Immature natural killer cell (primary cell): ENCODE measurements around the gene ANKH. TPM values are rescaled to one million over a fixed set of nuclear protein-coding genes. Genes with fewer than 3 reads are reported as not detected.

ENCODE experiments used
- DNase-seq, 3 donors: peaks; one replicate each; pipeline ENCODE4 v3.0.0; 2022; ENCODE audit warnings: mixed read lengths in 1 of 3
- H3K27ac Mint-ChIP-seq, 6 donors: one replicate each; pipeline ENCODE4 v1.8.0; 2020; ENCODE audit warnings: mixed read lengths in 6 of 6, mild to moderate bottlenecking in 5 of 6, inconsistent platforms in 4 of 6, moderate library complexity in 3 of 6
- H3K27me3 Mint-ChIP-seq, 3 donors: one replicate each; pipeline ENCODE4 v1.8.0; 2020 to 2021; ENCODE audit warnings: low read depth in 3 of 3, mild to moderate bottlenecking in 3 of 3, mixed read lengths in 3 of 3, moderate library complexity in 3 of 3, inconsistent platforms in 1 of 3
- H3K36me3 Mint-ChIP-seq, 3 donors: one replicate each; pipeline ENCODE4 v1.8.0; 2020; ENCODE audit warnings: mixed read lengths in 3 of 3, inconsistent platforms in 2 of 3, mild to moderate bottlenecking in 2 of 3
- H3K4me1 Mint-ChIP-seq, 2 donors: one replicate each; pipeline ENCODE4 v1.8.0; 2020; ENCODE audit warnings: inconsistent platforms in 2 of 2, mild to moderate bottlenecking in 2 of 2, mixed read lengths in 2 of 2, moderate library complexity in 1 of 2
- H3K4me3 Mint-ChIP-seq, 5 donors: one replicate each; pipeline ENCODE4 v1.8.0; 2020; ENCODE audit warnings: mild to moderate bottlenecking in 5 of 5, mixed read lengths in 5 of 5, inconsistent platforms in 3 of 5, moderate library complexity in 3 of 5
- H3K9me3 Mint-ChIP-seq, 6 donors: one replicate each; pipeline ENCODE4 v1.8.0; 2020; ENCODE audit warnings: mild to moderate bottlenecking in 6 of 6, mixed read lengths in 6 of 6, inconsistent platforms in 4 of 6, moderate library complexity in 3 of 6
- polyA plus RNA-seq, 3 donors: library from polyadenylated mRNA; unstranded; fragments of 300-500 nt; fragmentation: Illumina TruSeq; gene quantifications; one replicate each; pipeline ENCODE4 v1.2.3, GENCODE V29; 2021

Gene ANKH
- polyA plus RNA-seq, 3 donors from 2014 or later, result 20.8 to 26.5 (median 25.4) TPM

GRCh38 chr5:14718778-14719177 is 152.8 kb downstream of the ANKH start:
- Mint-ChIP-seq H3K4me3 (no peak overlapping the region), H3K27ac (peak overlapping the region in 3 of 6 donors; percentile 26 to 78 (median 64)), H3K27me3 (peaks cover 0 to 12% (median 3%) of the 10 kb centered on the region in 3 donors), H3K9me3 (no peaks in the 10 kb centered on the region), H3K36me3 (peaks cover 6 to 11% (median 7%) of the 10 kb centered on the region in 3 donors), H3K4me1 (peaks cover 0 to 5% of the 10 kb centered on the region in 2 donors)
- no peak for DNase-seq

GRCh38 chr5:14716755-14717752 is 154.5 kb downstream of the ANKH start:
- Mint-ChIP-seq H3K9me3 (no peaks in the 10 kb centered on the region), H3K4me1 (peaks cover 0 to 3% of the 10 kb centered on the region in 2 donors), H3K4me3 (no peak overlapping the region), H3K36me3 (peaks cover 12 to 18% (median 12%) of the 10 kb centered on the region in 3 donors), H3K27ac (peak overlapping the region in 5 of 6 donors; percentile 10 to 58 (median 28)), H3K27me3 (peaks cover 2 to 12% (median 3%) of the 10 kb centered on the region in 3 donors)
- DNase-seq, result no peak

DNA sequence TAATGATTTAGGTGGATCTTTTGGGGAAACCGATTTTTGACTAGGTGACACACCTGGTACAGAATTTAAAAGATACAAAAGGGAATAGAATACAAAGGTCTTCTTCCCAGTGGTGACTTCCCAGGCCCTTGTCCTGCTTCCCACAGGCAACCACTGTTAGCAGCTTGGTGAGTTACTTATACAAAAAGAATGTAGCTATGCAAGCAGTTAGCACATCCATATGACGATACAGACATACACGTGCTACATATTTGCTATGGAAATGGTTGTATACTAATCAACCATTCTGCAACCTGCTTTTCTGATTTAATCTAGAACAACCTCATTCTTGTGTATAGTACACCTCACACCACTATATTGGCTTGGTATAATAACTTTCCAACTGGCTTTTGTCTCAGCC is 156.1 kb downstream of the ANKH start:
- peak overlapping the region in 3 of 6 donors; percentile 6 to 43 (median 30) for H3K27ac Mint-ChIP-seq
- peaks cover 0 to 3% of the 10 kb centered on the region in 2 donors for H3K4me1 Mint-ChIP-seq
- peaks cover 20 to 28% (median 25%) of the 10 kb centered on the region in 3 donors for H3K36me3 Mint-ChIP-seq
- H3K27me3 Mint-ChIP-seq, result peaks cover 2 to 13% (median 3%) of the 10 kb centered on the region in 3 donors
- H3K9me3 Mint-ChIP-seq, result no peaks in the 10 kb centered on the region
- no peak overlapping the region for H3K4me3 Mint-ChIP-seq
- no peak for DNase-seq

GRCh38 chr5:14714706-14715105 is 156.9 kb downstream of the ANKH start:
- Mint-ChIP-seq H3K36me3 (peaks cover 26 to 34% (median 31%) of the 10 kb centered on the region in 3 donors), H3K4me3 (no peak overlapping the region), H3K27me3 (peaks cover 2 to 14% (median 3%) of the 10 kb centered on the region in 3 donors), H3K27ac (peak overlapping the region in 1 of 6 donors; percentile 40), H3K4me1 (peaks cover under 1 to 1% of the 10 kb centered on the region in 2 donors), H3K9me3 (no peaks in the 10 kb centered on the region)
- DNase-seq, result no peak

- peaks cover 32 to 40% (median 36%) of the 10 kb centered on the region in 3 donors for H3K36me3 Mint-ChIP-seq
- peaks cover 6 to 8% of the 10 kb centered on the region in 2 donors for H3K4me1 Mint-ChIP-seq
- peak overlapping the region in 4 of 6 donors; percentile 44 to 66 (median 60) for H3K27ac Mint-ChIP-seq
- no peaks in the 10 kb centered on the region for H3K9me3 Mint-ChIP-seq
- no peak overlapping the region for H3K4me3 Mint-ChIP-seq
- peaks cover 2 to 10% (median 3%) of the 10 kb centered on the region in 3 donors for H3K27me3 Mint-ChIP-seq
- DNase-seq, result no peak
Observed at GRCh38 chr5:14713476-14714390, 157.8 kb downstream of the ANKH start.

- Mint-ChIP-seq H3K4me1 (peaks cover 15 to 18% of the 10 kb centered on the region in 2 donors), H3K27me3 (peaks cover 2 to 6% (median 3%) of the 10 kb centered on the region in 3 donors), H3K4me3 (no peak overlapping the region), H3K27ac (peak overlapping the region in 2 of 6 donors; percentile 1 to 15), H3K36me3 (peaks cover 35 to 43% (median 36%) of the 10 kb centered on the region in 3 donors), H3K9me3 (no peaks in the 10 kb centered on the region)
- DNase-seq, result no peak
Observed at GRCh38 chr5:14712666-14713065, 158.9 kb downstream of the ANKH start.

DNA sequence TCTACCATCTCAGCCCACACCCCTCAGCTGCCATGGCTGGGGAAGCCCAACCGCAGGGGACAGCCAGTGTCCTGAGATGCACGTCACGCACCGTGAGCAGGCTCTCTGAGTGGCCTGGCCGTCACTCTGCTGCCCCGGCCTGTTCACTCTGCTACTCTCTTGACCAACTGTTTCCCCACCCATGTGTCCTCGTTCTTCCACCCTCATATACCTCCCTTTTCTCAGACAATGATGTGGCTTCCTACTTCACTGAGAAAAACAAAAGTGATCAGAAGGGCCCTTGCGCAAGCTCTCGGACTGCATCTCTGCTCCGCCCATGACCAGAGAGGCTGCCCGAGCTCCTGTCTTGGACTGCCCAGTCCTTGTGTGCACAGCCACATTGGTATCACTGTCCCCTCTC is 159.4 kb downstream of the ANKH start:
- DNase-seq, result no peak
- no peaks in the 10 kb centered on the region for H3K9me3 Mint-ChIP-seq
- H3K36me3 Mint-ChIP-seq, result peaks cover 33 to 41% (median 36%) of the 10 kb centered on the region in 3 donors
- peaks cover 20 to 24% of the 10 kb centered on the region in 2 donors for H3K4me1 Mint-ChIP-seq
- H3K27ac Mint-ChIP-seq, result peak overlapping the region in 2 of 6 donors; percentile 32 to 76
- no peak overlapping the region for H3K4me3 Mint-ChIP-seq
- H3K27me3 Mint-ChIP-seq, result peaks cover 2 to 6% (median 3%) of the 10 kb centered on the region in 3 donors

- Mint-ChIP-seq H3K36me3 (peaks cover 33 to 39% (median 33%) of the 10 kb centered on the region in 3 donors), H3K9me3 (no peaks in the 10 kb centered on the region), H3K27ac (peak overlapping the region in 1 of 6 donors; percentile 44), H3K4me3 (no peak overlapping the region), H3K4me1 (peaks cover 37 to 40% of the 10 kb centered on the region in 2 donors), H3K27me3 (peaks cover 0 to 2% (median 2%) of the 10 kb centered on the region in 3 donors)
- DNase-seq, result no peak
Observed at GRCh38 chr5:14710313-14710994, 161.1 kb downstream of the ANKH start.

DNA sequence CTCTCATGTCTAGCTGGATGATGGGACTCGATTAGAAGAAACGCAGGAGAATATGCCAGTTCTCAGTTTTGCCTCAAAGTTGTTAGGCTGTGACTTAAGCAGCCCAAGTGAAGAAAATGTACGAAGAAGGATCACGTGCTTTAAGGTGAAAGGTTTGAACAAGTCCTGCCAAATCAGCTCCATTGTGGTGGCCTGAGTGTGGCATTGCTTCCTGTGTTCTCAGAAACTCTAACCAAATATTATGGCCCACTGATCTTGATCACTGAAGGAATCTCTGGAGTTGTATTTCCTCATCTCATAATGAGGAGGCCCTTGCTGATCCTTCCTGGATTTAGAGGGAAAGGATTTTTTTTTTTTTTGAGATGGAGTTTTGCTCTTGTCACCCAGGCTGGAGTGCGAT is 163.0 kb downstream of the ANKH start:
- H3K9me3 Mint-ChIP-seq, result no peaks in the 10 kb centered on the region
- no peak overlapping the region for H3K4me3 Mint-ChIP-seq
- peak overlapping the region; percentile 26 to 99 (median 64) for H3K27ac Mint-ChIP-seq
- peaks cover 0 to 2% (median 2%) of the 10 kb centered on the region in 3 donors for H3K27me3 Mint-ChIP-seq
- H3K36me3 Mint-ChIP-seq, result peaks cover 33 to 40% (median 33%) of the 10 kb centered on the region in 3 donors
- DNase-seq, result no peak
- peaks cover 45 to 56% of the 10 kb centered on the region in 2 donors for H3K4me1 Mint-ChIP-seq

DNA sequence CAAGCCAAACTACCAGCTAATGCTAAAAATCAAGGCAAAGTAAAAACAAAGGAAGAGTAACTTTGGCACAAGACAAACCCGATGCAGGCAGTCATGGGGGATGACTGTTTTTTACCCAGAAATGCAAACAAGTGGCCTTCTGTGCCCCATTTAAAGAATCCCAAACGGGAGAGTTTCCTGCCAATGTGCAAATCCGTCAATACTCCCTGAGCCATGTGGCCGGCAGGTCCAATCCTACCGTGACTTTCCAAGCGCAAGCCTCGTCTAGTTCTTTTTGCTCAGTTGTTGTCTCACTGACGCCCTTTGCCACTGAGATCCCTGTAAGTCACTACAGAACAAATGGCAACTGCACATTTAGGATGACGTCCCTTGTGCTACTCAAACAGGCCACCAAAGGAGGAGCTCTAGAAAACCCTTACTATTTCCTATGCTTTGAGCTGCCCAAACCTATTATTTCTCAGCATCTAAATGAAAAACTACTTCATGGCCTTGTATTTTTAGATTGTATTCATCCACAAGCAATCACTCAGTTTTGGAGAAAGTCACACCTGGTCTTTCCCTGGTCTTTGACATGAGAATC is 163.7 kb downstream of the ANKH start:
- peak overlapping the region in 1 of 5 donors; percentile 25 for H3K4me3 Mint-ChIP-seq
- no peaks in the 10 kb centered on the region for H3K9me3 Mint-ChIP-seq
- DNase-seq, result no peak
- peak overlapping the region; percentile 32 to 99 (median 74) for H3K27ac Mint-ChIP-seq
- peaks cover 33 to 42% (median 33%) of the 10 kb centered on the region in 3 donors for H3K36me3 Mint-ChIP-seq
- peaks cover 0 to 2% (median 2%) of the 10 kb centered on the region in 3 donors for H3K27me3 Mint-ChIP-seq
- H3K4me1 Mint-ChIP-seq, result peaks cover 50 to 62% of the 10 kb centered on the region in 2 donors

DNA sequence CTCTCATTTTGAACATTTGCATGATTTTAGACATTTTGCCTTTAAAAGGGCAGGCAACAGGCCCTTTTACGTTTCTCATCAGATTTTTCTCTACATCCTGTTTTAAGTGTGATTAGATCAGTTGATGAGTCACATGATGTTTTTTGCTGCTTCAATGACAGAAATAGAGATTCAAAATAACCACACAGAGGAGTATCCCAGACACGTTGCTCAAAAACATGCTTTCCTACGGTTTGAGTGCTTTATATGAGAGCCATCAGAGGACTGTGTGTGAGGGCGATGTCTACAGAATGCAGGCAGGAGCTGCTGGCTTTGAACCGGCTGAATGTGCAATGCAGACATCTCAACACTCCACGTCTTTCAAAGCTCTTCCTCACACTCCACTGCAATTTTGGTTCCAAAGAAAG is 165.0 kb downstream of the ANKH start:
- peaks cover 63 to 75% of the 10 kb centered on the region in 2 donors for H3K4me1 Mint-ChIP-seq
- peaks cover 2 to 5% (median 3%) of the 10 kb centered on the region in 3 donors for H3K27me3 Mint-ChIP-seq
- peak overlapping the region; percentile 87 to 99 (median 96) for H3K27ac Mint-ChIP-seq
- peak overlapping the region; percentile 57 to 80 (median 69) for H3K4me3 Mint-ChIP-seq
- no peaks in the 10 kb centered on the region for H3K9me3 Mint-ChIP-seq
- peaks cover 24 to 31% (median 24%) of the 10 kb centered on the region in 3 donors for H3K36me3 Mint-ChIP-seq
- DNase-seq, result peak; percentile 42 to 57 (median 46)

- Mint-ChIP-seq H3K27ac (peak overlapping the region; percentile 87 to 99 (median 96)), H3K9me3 (no peaks in the 10 kb centered on the region), H3K4me1 (peaks cover 73 to 84% of the 10 kb centered on the region in 2 donors), H3K36me3 (peaks cover 16 to 25% (median 21%) of the 10 kb centered on the region in 3 donors), H3K4me3 (no peak overlapping the region), H3K27me3 (peaks cover 2 to 5% (median 3%) of the 10 kb centered on the region in 3 donors)
- no peak for DNase-seq
Observed at GRCh38 chr5:14705556-14705955, 166.0 kb downstream of the ANKH start.
